CD4-positive, alpha-beta T cell (primary cell): Measurements from ENCODE around the gene TDO2. TPM values are rescaled to one million over a fixed set of nuclear protein-coding genes. Genes with fewer than 3 reads are reported as not detected.

Experiments
- ATAC-seq: fragments of 200-7000 bp; cut with Tn5 transposase; one replicate; pipeline ENCODE4 v1.10.0; 2022; ENCODE audit warnings: mild to moderate bottlenecking; ENCODE audit not compliant: poor library complexity
- CTCF ChIA-PET: fragments of 350-600 bp; sonication (Branson Sonifier 250); formaldehyde crosslinking; loops from one replicate; lab custom pipeline; 2021; ENCODE audit warnings: antibody characterized with exemption, inconsistent platforms; lab: Charles Lee
- POLR2A ChIA-PET: fragments of 350-600 bp; sonication (Branson Sonifier 250); formaldehyde crosslinking; loops from one replicate; lab custom pipeline; 2021; ENCODE audit warnings: antibody characterized with exemption, inconsistent platforms; lab: Charles Lee
- DNase-seq, 14 experiments: peaks; one replicate each; pipeline ENCODE4 v3.0.0-alpha.2; 2013 to 2020; ENCODE audit warnings: mixed read lengths in 2 of 14
- H3K27ac ChIP-seq, 2 donors: one replicate each; pipeline versions ENCODE4 v1.5.1 to v1.7.0; 2013; ENCODE audit warnings: low read length in 2 of 2, low read depth in 1 of 2, mild to moderate bottlenecking in 1 of 2
- H3K27me3 ChIP-seq, 2 experiments: 1 replicate in 1 of 2; 2 replicates in 1 of 2; pipeline versions ENCODE4 v1.6.1 to v1.7.0; 2013; ENCODE audit warnings: low read length in 2 of 2, control low read depth in 1 of 2, mild to moderate bottlenecking in 1 of 2, moderate library complexity in 1 of 2; ENCODE audit not compliant: insufficient read depth in 2 of 2, control insufficient read depth in 1 of 2
- H3K36me3 ChIP-seq: one replicate; pipeline ENCODE4 v1.6.1; 2013; ENCODE audit warnings: low read length, control low read depth; ENCODE audit not compliant: insufficient read depth
- H3K4me1 ChIP-seq: one replicate; pipeline ENCODE4 v1.6.1; 2013; ENCODE audit warnings: low read length, control low read depth; ENCODE audit not compliant: insufficient read depth
- H3K4me3 ChIP-seq: one replicate; pipeline ENCODE4 v1.5.1; 2013; ENCODE audit warnings: mild to moderate bottlenecking, low read length, moderate library complexity
- H3K9me3 ChIP-seq, 2 experiments: 1 replicate in 1 of 2; 2 replicates in 1 of 2; pipeline versions ENCODE4 v1.6.1 to v1.7.0; 2013; ENCODE audit warnings: low read length in 2 of 2, mild to moderate bottlenecking in 2 of 2, control low read depth in 1 of 2, moderate library complexity in 1 of 2; ENCODE audit not compliant: control insufficient read depth in 1 of 2, insufficient read depth in 1 of 2
- H3K27ac Mint-ChIP-seq: one replicate; pipeline ENCODE4 v1.8.0; 2020; ENCODE audit warnings: mixed read lengths
- H3K27me3 Mint-ChIP-seq: one replicate; pipeline ENCODE4 v1.8.0; 2021; ENCODE audit warnings: mixed read lengths
- H3K36me3 Mint-ChIP-seq: one replicate; pipeline ENCODE4 v1.8.0; 2021; ENCODE audit warnings: low read depth, mixed read lengths
- H3K4me1 Mint-ChIP-seq: one replicate; pipeline ENCODE4 v1.8.0; 2021; ENCODE audit warnings: low read depth, mixed read lengths
- H3K4me3 Mint-ChIP-seq: one replicate; pipeline ENCODE4 v1.8.0; 2020; ENCODE audit warnings: mild to moderate bottlenecking, mixed read lengths
- H3K9me3 Mint-ChIP-seq: one replicate; pipeline ENCODE4 v1.8.0; 2020; ENCODE audit warnings: mixed read lengths
- intact Hi-C, 2 experiments: fragments of 100-400 bp; cut with DNase I in 1 of 2; cut with micrococcal nuclease in 1 of 2; formaldehyde crosslinking; loops; one replicate each; pipeline versions ENCODE4 v1.15.1 to v1.9.0; 2023 to 2025; cut with DNase I, micrococcal nuclease
- polyA plus RNA-seq, 2 donors: library from polyadenylated mRNA; unstranded; fragments of 120-200 nt; gene quantifications; one replicate each; pipeline ENCODE4 v1.2.1, GENCODE V29; 2013
- total RNA-seq, 174 experiments: library from RNA in 2 of 174; stranded (reverse) in 2 of 174; gene quantifications; one replicate each; pipeline ENCODE4 v1.2.3 and lab custom pipeline; 2021 to 2026
- TF ChIP-seq, protein P1 (sequence below): fragments of 200-600 bp; IDR thresholded peaks from one replicate; pipeline ENCODE4 v1.8.0; 2022; ENCODE audit warnings: antibody characterized with exemption, mild to moderate bottlenecking

Gene TDO2
- not detected for total RNA-seq
- polyA plus RNA-seq (2013, experiment 1 of 2), result not detected
- polyA plus RNA-seq (2013, experiment 2 of 2), result 0.01 TPM
- total RNA-seq (lab: John Stamatoyannopoulos, UW), result 0 to 0.30 (median 0) reads per million in 172 experiments

DNA sequence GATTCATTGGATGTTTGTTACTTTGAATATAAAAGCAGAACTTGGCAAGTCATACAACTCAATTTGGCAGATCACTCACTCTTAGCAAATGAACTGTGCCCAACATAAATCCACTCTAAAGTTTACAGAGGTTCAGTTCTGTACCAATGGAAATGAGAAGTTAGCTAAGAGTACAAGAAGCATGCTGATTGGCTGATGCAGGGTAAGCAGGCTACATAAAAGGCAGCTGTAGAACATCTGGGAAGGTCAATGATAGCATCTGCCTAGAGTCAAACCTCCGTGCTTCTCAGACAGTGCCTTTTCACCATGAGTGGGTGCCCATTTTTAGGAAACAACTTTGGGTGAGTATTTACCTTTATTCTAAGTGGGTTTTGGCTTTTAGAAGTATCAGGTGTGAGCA, at the start of gene TDO2:
Gene TDO2 (plus strand): TSS at position 244 of the 400 bp plus-strand sequence. CDS start 63 bp downstream, at position 307.
- Histone ChIP-seq H3K27me3 (no peaks in the 10 kb centered on the region), H3K27ac (no peak within 1 kb of the TSS), H3K4me3 (no peak within 1 kb of the TSS), H3K36me3 (no peaks in the 10 kb centered on the region), H3K4me1 (no peaks in the 10 kb centered on the region), H3K9me3 (no peaks in the 10 kb centered on the region)
- no peak for ATAC-seq
- Mint-ChIP-seq H3K27me3 (peaks cover 15% of the 10 kb centered on the region), H3K4me1 (no peaks in the 10 kb centered on the region), H3K9me3 (no peaks in the 10 kb centered on the region), H3K27ac (no peak within 1 kb of the TSS), H3K36me3 (no peaks in the 10 kb centered on the region), H3K4me3 (no peak within 1 kb of the TSS)
- intact Hi-C loops, result no loop called here
- CTCF ChIA-PET, result no interaction called here
- POLR2A ChIA-PET, result no interaction called here
- TF ChIP-seq, protein P1, sequence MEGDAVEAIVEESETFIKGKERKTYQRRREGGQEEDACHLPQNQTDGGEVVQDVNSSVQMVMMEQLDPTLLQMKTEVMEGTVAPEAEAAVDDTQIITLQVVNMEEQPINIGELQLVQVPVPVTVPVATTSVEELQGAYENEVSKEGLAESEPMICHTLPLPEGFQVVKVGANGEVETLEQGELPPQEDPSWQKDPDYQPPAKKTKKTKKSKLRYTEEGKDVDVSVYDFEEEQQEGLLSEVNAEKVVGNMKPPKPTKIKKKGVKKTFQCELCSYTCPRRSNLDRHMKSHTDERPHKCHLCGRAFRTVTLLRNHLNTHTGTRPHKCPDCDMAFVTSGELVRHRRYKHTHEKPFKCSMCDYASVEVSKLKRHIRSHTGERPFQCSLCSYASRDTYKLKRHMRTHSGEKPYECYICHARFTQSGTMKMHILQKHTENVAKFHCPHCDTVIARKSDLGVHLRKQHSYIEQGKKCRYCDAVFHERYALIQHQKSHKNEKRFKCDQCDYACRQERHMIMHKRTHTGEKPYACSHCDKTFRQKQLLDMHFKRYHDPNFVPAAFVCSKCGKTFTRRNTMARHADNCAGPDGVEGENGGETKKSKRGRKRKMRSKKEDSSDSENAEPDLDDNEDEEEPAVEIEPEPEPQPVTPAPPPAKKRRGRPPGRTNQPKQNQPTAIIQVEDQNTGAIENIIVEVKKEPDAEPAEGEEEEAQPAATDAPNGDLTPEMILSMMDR, result no peak
- DNase-seq, result no peak

DNA sequence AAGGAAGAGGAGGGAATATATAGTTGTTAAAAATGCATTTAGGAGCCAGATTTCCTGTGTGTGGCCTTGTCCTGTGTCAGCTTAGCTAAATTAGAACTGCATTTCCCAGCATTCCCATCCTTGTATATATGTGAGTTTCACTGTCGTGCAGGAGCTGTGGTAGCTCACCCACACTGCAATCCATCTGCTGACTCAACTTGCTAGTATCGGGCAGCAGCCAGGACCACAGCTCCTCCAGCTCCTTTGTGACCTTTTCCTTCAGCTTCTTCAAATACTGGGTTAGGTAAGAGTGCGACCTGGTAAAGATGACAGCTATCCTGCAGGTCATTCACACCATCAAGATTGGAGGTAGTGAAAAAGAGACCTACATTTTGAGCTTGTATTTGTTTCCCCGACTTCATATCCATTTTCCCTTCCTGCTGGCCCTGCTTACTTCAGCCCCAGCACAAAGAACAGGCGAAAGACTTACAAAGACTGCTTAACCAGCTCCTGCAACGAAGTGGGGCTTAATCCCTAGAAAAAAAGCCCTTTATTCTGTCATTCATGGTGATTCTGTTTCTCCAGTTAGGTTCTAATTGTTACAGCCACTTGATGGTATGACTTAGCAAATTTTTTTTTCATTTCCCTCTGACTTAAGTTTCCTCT, 48.8 kb upstream of the TDO2 start:
- TF ChIP-seq, protein P1, result no peak
- intact Hi-C loops, result no loop called here
- POLR2A ChIA-PET, result no interaction called here

DNA sequence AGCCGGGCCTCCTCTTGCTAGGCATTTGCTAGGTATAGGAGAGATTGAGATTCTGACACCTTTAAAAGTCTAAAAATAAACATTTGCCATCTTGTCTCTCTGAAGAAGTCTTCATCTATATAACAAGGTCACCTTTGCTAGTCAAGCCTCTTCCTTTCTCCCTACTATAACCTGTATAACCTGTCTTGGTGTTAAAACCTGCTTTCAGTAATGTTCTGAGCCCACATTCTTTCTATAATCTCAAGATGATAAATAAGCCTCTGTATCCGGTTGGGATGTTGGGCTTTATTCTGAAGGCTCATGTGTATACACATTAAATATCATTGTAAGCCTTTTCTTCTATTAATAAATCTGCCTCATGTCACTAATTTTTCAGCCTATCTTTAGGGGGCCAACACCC, 47.6 kb upstream of the TDO2 start:
- Mint-ChIP-seq H3K4me3 (no peak overlapping the region), H3K27me3 (peaks cover 10% of the 10 kb centered on the region), H3K4me1 (no peaks in the 10 kb centered on the region), H3K27ac (no peak overlapping the region), H3K36me3 (no peaks in the 10 kb centered on the region), H3K9me3 (no peaks in the 10 kb centered on the region)
- no peak overlapping the region for H3K4me3 ChIP-seq
- H3K27me3 ChIP-seq, result peaks cover 0 to 6% of the 10 kb centered on the region in 2 experiments
- ChIA-PET POLR2A (no interaction called here), CTCF (no interaction called here)
- no peak overlapping the region for H3K27ac ChIP-seq
- no peak for ATAC-seq
- no peaks in the 10 kb centered on the region for H3K9me3 ChIP-seq
- intact Hi-C loops, result no loop called here
- H3K4me1 ChIP-seq, result no peaks in the 10 kb centered on the region
- TF ChIP-seq, protein P1, result no peak
- DNase-seq, result no peak
- no peaks in the 10 kb centered on the region for H3K36me3 ChIP-seq

More for the DNA sequence above, 48.8 kb upstream of the TDO2 start:
- Mint-ChIP-seq H3K27ac (no peak overlapping the region), H3K36me3 (no peaks in the 10 kb centered on the region), H3K27me3 (peaks cover 10% of the 10 kb centered on the region), H3K4me3 (no peak overlapping the region), H3K4me1 (no peaks in the 10 kb centered on the region), H3K9me3 (peaks cover 6% of the 10 kb centered on the region)
- Histone ChIP-seq H3K4me1 (no peaks in the 10 kb centered on the region), H3K4me3 (no peak overlapping the region), H3K36me3 (no peaks in the 10 kb centered on the region), H3K9me3 (no peaks in the 10 kb centered on the region), H3K27ac (no peak overlapping the region), H3K27me3 (peaks cover 0 to 6% of the 10 kb centered on the region in 2 experiments)
- CTCF ChIA-PET, result no interaction called here
- ATAC-seq (no peak), DNase-seq (no peak)
